CD14-positive monocyte (primary cell): ENCODE measurements around the gene VAV1. TPM values are rescaled to one million over a fixed set of nuclear protein-coding genes. Genes with fewer than 3 reads are reported as not detected.

Source experiments
- DNase-seq, 3 donors: peaks; one replicate each; pipeline ENCODE4 v3.0.0-alpha.2; 2011 to 2022
- H2AFZ ChIP-seq: 2 replicates; pipeline ENCODE4 v1.6.0; 2012; ENCODE audit warnings: mild to moderate bottlenecking, low read depth, low read length, inconsistent platforms; ENCODE audit not compliant: insufficient read depth, poor library complexity, severe bottlenecking
- H3K27ac ChIP-seq, 2 donors: 1 replicate in 1 of 2; 2 replicates in 1 of 2; pipeline ENCODE4 v1.5.1; 2012 to 2013; ENCODE audit warnings: low read length in 2 of 2, control low read depth in 1 of 2, inconsistent platforms in 1 of 2, low read depth in 1 of 2, mild to moderate bottlenecking in 1 of 2
- H3K27me3 ChIP-seq, 2 donors: one replicate each; pipeline versions ENCODE4 v1.6.0 to v1.6.1; 2011 to 2013; ENCODE audit warnings: low read length in 2 of 2; ENCODE audit not compliant: control insufficient read depth in 2 of 2, insufficient read depth in 2 of 2
- H3K36me3 ChIP-seq, 2 donors: replicated peaks in 1 of 2; 1 replicate in 1 of 2; 2 replicates in 1 of 2; pipeline versions ENCODE4 v1.5.1 to v1.6.1; 2012 to 2013; ENCODE audit warnings: low read length in 2 of 2, control low read depth in 1 of 2, inconsistent platforms in 1 of 2, mild to moderate bottlenecking in 1 of 2; ENCODE audit not compliant: insufficient read depth in 2 of 2, control insufficient read depth in 1 of 2
- H3K4me1 ChIP-seq, 2 donors: 1 replicate in 1 of 2; 2 replicates in 1 of 2; pipeline versions ENCODE4 v1.5.1 to v1.6.1; 2012 to 2013; ENCODE audit warnings: low read length in 2 of 2, control low read depth in 1 of 2, inconsistent platforms in 1 of 2, mild to moderate bottlenecking in 1 of 2, moderate library complexity in 1 of 2; ENCODE audit not compliant: insufficient read depth in 2 of 2, control insufficient read depth in 1 of 2
- H3K4me2 ChIP-seq: replicated peaks from 2 replicates; pipeline ENCODE3; 2012; ENCODE audit warnings: low read length, moderate library complexity, mild to moderate bottlenecking; ENCODE audit not compliant: poor library complexity, severe bottlenecking; ENCODE audit errors: extremely low read depth
- H3K4me3 ChIP-seq, 3 experiments: fragments of 200-600 bp in 1 of 3; sonication (generic) in 1 of 3; replicated peaks in 1 of 3; 1 replicate in 2 of 3; 2 replicates in 1 of 3; pipeline ENCODE4 v1.5.1; 2011 to 2013; ENCODE audit warnings: low read length in 3 of 3, mild to moderate bottlenecking in 3 of 3, control low read depth in 2 of 3, low read depth in 2 of 3, inconsistent platforms in 1 of 3, moderate library complexity in 1 of 3
- H3K79me2 ChIP-seq: 2 replicates; pipeline ENCODE4 v1.6.0; 2012; ENCODE audit warnings: mild to moderate bottlenecking, control low read depth, inconsistent platforms, low read length, moderate library complexity; ENCODE audit not compliant: insufficient read depth
- H3K9ac ChIP-seq: 2 replicates; pipeline ENCODE4 v1.6.0; 2017; ENCODE audit warnings: low read length, mild to moderate bottlenecking; ENCODE audit not compliant: insufficient read depth, poor library complexity, severe bottlenecking
- H3K9me3 ChIP-seq, 2 donors: replicated peaks in 1 of 2; 1 replicate in 1 of 2; 2 replicates in 1 of 2; pipeline versions ENCODE4 v1.5.1 to v1.6.1; 2012 to 2013; ENCODE audit warnings: low read length in 2 of 2, control low read depth in 1 of 2; ENCODE audit not compliant: control insufficient read depth in 1 of 2, insufficient read depth in 1 of 2
- H4K20me1 ChIP-seq: 2 replicates; pipeline ENCODE4 v1.6.0; 2012; ENCODE audit warnings: mild to moderate bottlenecking, low read length, control low read depth, moderate library complexity; ENCODE audit not compliant: insufficient read depth
- H3K27ac Mint-ChIP-seq, 7 donors: one replicate each; pipeline ENCODE4 v1.8.0; 2020; ENCODE audit warnings: mild to moderate bottlenecking in 7 of 7, mixed read lengths in 7 of 7, moderate library complexity in 6 of 7, inconsistent platforms in 2 of 7
- H3K27me3 Mint-ChIP-seq, 3 donors: one replicate each; pipeline ENCODE4 v1.8.0; 2021 to 2022; ENCODE audit warnings: low read depth in 3 of 3, mild to moderate bottlenecking in 3 of 3, mixed read lengths in 3 of 3, moderate library complexity in 3 of 3, inconsistent platforms in 1 of 3
- H3K36me3 Mint-ChIP-seq, 2 donors: one replicate each; pipeline ENCODE4 v1.8.0; 2020; ENCODE audit warnings: mixed read lengths in 2 of 2, inconsistent platforms in 1 of 2, mild to moderate bottlenecking in 1 of 2
- H3K4me1 Mint-ChIP-seq: one replicate; pipeline ENCODE4 v1.8.0; 2020; ENCODE audit warnings: mild to moderate bottlenecking, mixed read lengths
- H3K4me3 Mint-ChIP-seq, 2 donors: one replicate each; pipeline ENCODE4 v1.8.0; 2020; ENCODE audit warnings: mild to moderate bottlenecking in 2 of 2, mixed read lengths in 2 of 2, moderate library complexity in 1 of 2
- H3K9me3 Mint-ChIP-seq, 7 donors: one replicate each; pipeline ENCODE4 v1.8.0; 2020 to 2022; ENCODE audit warnings: mixed read lengths in 7 of 7, mild to moderate bottlenecking in 6 of 7, moderate library complexity in 6 of 7, inconsistent platforms in 2 of 7
- CTCF ChIP-seq: fragments of 200-600 bp; IDR thresholded peaks from one replicate; pipeline ENCODE4 v1.8.0; 2022; ENCODE audit warnings: antibody characterized with exemption, mild to moderate bottlenecking
- WGBS: methylation state at CpG from one replicate; pipeline ENCODE4 v1.1.5; 2013; ENCODE audit warnings: missing lambda C conversion rate; ENCODE audit not compliant: insufficient coverage; 5-methylcytosine and 5-hydroxymethylcytosine counted together
- intact Hi-C, 2 donors: fragments of 100-400 bp; cut with micrococcal nuclease; formaldehyde crosslinking; loops; one replicate each; pipeline versions ENCODE4 v1.15.0 to v1.15.1; 2023
- polyA plus RNA-seq, 3 donors: library from polyadenylated mRNA; depleted of rRNA in 1 of 3; unstranded in 2 of 3; stranded (reverse) in 1 of 3; fragments of 300-500 nt in 2 of 3; fragments of >200 nt in 1 of 3; fragmentation: Illumina TruSeq in 2 of 3; gene quantifications; 1 replicate in 2 of 3; 2 replicates in 1 of 3; pipeline ENCODE4 v1.2.3, GENCODE V29; 2012 to 2021

The VAV1 gene
- polyA plus RNA-seq, 3 donors: 21.3 to 81.2 (median 30.2) TPM

- Histone ChIP-seq H3K27me3 (no peaks in the 10 kb centered on the region), H3K36me3 (no peaks in the 10 kb centered on the region), H3K9me3 (peaks cover 0 to under 1% of the 10 kb centered on the region in 2 donors), H3K4me2 (no peak overlapping the region), H3K4me1 (peaks cover 31 to 39% of the 10 kb centered on the region in 2 donors), H3K4me3 (no peak overlapping the region), H3K27ac (no peak overlapping the region), H2AFZ (no peak overlapping the region), H4K20me1 (no peaks in the 10 kb centered on the region), H3K79me2 (no peaks in the 10 kb centered on the region), H3K9ac (no peak overlapping the region)
- Mint-ChIP-seq H3K27me3 (peaks cover 5 to 16% (median 8%) of the 10 kb centered on the region in 3 donors), H3K4me1 (peaks cover 48% of the 10 kb centered on the region), H3K36me3 (peaks cover 0 to 4% of the 10 kb centered on the region in 2 donors), H3K27ac (peak overlapping the region in 2 of 7 donors; percentile 64 to 71), H3K9me3 (peaks cover 0 to 8% (median 3%) of the 10 kb centered on the region in 7 donors), H3K4me3 (no peak overlapping the region)
- intact Hi-C loops: no loop called here
- DNase-seq: no peak
- TF ChIP-seq CTCF: no peak
- WGBS: 92% methylated on average over 5 of the region's 10 CpGs
Observed at GRCh38 chr19:6873708-6874431, 101.4 kb downstream of the VAV1 start.

- H3K79me2 ChIP-seq: no peaks in the 10 kb centered on the region
- H4K20me1 ChIP-seq: no peaks in the 10 kb centered on the region
- no peaks in the 10 kb centered on the region for H3K36me3 ChIP-seq
- no peak overlapping the region for H3K4me2 ChIP-seq
- Mint-ChIP-seq H3K4me3 (no peak overlapping the region), H3K27ac (peak overlapping the region in 1 of 7 donors; percentile 51), H3K36me3 (peaks cover 4 to 7% of the 10 kb centered on the region in 2 donors), H3K27me3 (peaks cover 5 to 16% (median 8%) of the 10 kb centered on the region in 3 donors), H3K9me3 (peaks cover 7 to 14% (median 9%) of the 10 kb centered on the region in 7 donors), H3K4me1 (peaks cover 38% of the 10 kb centered on the region)
- no peak overlapping the region for H3K9ac ChIP-seq
- TF ChIP-seq CTCF: no peak
- no peak overlapping the region for H3K27ac ChIP-seq
- intact Hi-C loops: no loop called here
- H3K4me1 ChIP-seq: peaks cover 22 to 30% of the 10 kb centered on the region in 2 donors
- H3K4me3 ChIP-seq: no peak overlapping the region
- WGBS: 92% methylated on average over 2 of the region's 2 CpGs
- no peak overlapping the region for H2AFZ ChIP-seq
- peaks cover 5 to 8% of the 10 kb centered on the region in 2 donors for H3K9me3 ChIP-seq
- H3K27me3 ChIP-seq: no peaks in the 10 kb centered on the region
- DNase-seq: no peak
Observed at GRCh38 chr19:6875218-6875617, 102.7 kb downstream of the VAV1 start.
